HFFc6 (cell line): Measurements from ENCODE around the gene ANGPTL2. TPM values are rescaled to one million over a fixed set of nuclear protein-coding genes. Genes with fewer than 3 reads are reported as not detected.

ENCODE experiments used
- DNase-seq: peaks from one replicate; pipeline ENCODE4 v3.0.0-alpha.2; 2018
- H3K27ac Mint-ChIP-seq: 2 replicates; pipeline ENCODE4 v1.8.0; 2020; ENCODE audit warnings: mild to moderate bottlenecking, mixed read lengths
- H3K27me3 Mint-ChIP-seq: 2 replicates; pipeline ENCODE4 v1.8.0; 2021; ENCODE audit warnings: mild to moderate bottlenecking, moderate library complexity, mixed read lengths; ENCODE audit not compliant: insufficient read depth
- H3K36me3 Mint-ChIP-seq: 2 replicates; pipeline ENCODE4 v1.8.0; 2021; ENCODE audit warnings: low read depth, mixed read lengths
- H3K4me1 Mint-ChIP-seq: 2 replicates; pipeline ENCODE4 v1.8.0; 2020; ENCODE audit warnings: low read depth, mixed read lengths
- H3K4me3 Mint-ChIP-seq: 2 replicates; pipeline ENCODE4 v1.8.0; 2020; ENCODE audit warnings: mild to moderate bottlenecking, moderate library complexity, mixed read lengths
- H3K9me3 Mint-ChIP-seq: 2 replicates; pipeline ENCODE4 v1.8.0; 2020; ENCODE audit warnings: mild to moderate bottlenecking, mixed read lengths
- total RNA-seq, 6 experiments: library from RNA; stranded (reverse); fragmentation: NEBNext Ultra II Directional; extraction: Animal tissue kit (Norgen Biotek cat#: 25700); gene quantifications; 2 replicates in 1 of 6; 3 replicates in 5 of 6; pipeline ENCODE4 v1.2.3, GENCODE V29; 2021
- TF ChIP-seq, protein P1 (sequence below): fragments of 200-600 bp; sonication (generic); IDR thresholded peaks from 2 replicates; pipeline ENCODE4 v1.5.0; 2021; ENCODE audit warnings: antibody characterized with exemption, mild to moderate bottlenecking

Gene ANGPTL2
- total RNA-seq, 6 experiments from 2014 or later, result 15.0 to 20.9 (median 19.4) TPM

- Mint-ChIP-seq H3K4me1 (peaks cover 18% of the 10 kb centered on the region), H3K4me3 (no peak overlapping the region), H3K9me3 (peaks cover 6% of the 10 kb centered on the region; the same call in 1 of the 2 replicates), H3K36me3 (0 out of 2 replicates have a peak, but pooled peaks cover 5% of the 10 kb centered on the region), H3K27ac (no peak overlapping the region), H3K27me3 (peaks cover 13% of the 10 kb centered on the region)
- TF ChIP-seq, protein P1, sequence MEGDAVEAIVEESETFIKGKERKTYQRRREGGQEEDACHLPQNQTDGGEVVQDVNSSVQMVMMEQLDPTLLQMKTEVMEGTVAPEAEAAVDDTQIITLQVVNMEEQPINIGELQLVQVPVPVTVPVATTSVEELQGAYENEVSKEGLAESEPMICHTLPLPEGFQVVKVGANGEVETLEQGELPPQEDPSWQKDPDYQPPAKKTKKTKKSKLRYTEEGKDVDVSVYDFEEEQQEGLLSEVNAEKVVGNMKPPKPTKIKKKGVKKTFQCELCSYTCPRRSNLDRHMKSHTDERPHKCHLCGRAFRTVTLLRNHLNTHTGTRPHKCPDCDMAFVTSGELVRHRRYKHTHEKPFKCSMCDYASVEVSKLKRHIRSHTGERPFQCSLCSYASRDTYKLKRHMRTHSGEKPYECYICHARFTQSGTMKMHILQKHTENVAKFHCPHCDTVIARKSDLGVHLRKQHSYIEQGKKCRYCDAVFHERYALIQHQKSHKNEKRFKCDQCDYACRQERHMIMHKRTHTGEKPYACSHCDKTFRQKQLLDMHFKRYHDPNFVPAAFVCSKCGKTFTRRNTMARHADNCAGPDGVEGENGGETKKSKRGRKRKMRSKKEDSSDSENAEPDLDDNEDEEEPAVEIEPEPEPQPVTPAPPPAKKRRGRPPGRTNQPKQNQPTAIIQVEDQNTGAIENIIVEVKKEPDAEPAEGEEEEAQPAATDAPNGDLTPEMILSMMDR, result no peak
- DNase-seq, result no peak
Measured at GRCh38 chr9:127077644-127077946, 44.8 kb downstream of the ANGPTL2 start.

GRCh38 chr9:127076860-127077643 lies 45.4 kb downstream of the ANGPTL2 start:
- TF ChIP-seq, protein P1, result no peak
- H3K36me3 Mint-ChIP-seq, result peaks cover 8% of the 10 kb centered on the region; the same call in 1 of the 2 replicates
- H3K4me3 Mint-ChIP-seq, result no peak overlapping the region
- no peak overlapping the region for H3K27ac Mint-ChIP-seq
- peaks cover 13% of the 10 kb centered on the region for H3K27me3 Mint-ChIP-seq
- H3K4me1 Mint-ChIP-seq, result peaks cover 18% of the 10 kb centered on the region
- no peak for DNase-seq
- H3K9me3 Mint-ChIP-seq, result peaks cover 11% of the 10 kb centered on the region

GRCh38 chr9:127075624-127076372 lies 46.6 kb downstream of the ANGPTL2 start:
- Mint-ChIP-seq H3K36me3 (peaks cover 13% of the 10 kb centered on the region), H3K4me1 (peaks cover 18% of the 10 kb centered on the region), H3K27me3 (peaks cover 7% of the 10 kb centered on the region; the same call in 1 of the 2 replicates), H3K4me3 (no peak overlapping the region), H3K9me3 (peaks cover 22% of the 10 kb centered on the region), H3K27ac (no peak overlapping the region)
- DNase-seq, result no peak
- TF ChIP-seq, protein P1, result no peak

DNA sequence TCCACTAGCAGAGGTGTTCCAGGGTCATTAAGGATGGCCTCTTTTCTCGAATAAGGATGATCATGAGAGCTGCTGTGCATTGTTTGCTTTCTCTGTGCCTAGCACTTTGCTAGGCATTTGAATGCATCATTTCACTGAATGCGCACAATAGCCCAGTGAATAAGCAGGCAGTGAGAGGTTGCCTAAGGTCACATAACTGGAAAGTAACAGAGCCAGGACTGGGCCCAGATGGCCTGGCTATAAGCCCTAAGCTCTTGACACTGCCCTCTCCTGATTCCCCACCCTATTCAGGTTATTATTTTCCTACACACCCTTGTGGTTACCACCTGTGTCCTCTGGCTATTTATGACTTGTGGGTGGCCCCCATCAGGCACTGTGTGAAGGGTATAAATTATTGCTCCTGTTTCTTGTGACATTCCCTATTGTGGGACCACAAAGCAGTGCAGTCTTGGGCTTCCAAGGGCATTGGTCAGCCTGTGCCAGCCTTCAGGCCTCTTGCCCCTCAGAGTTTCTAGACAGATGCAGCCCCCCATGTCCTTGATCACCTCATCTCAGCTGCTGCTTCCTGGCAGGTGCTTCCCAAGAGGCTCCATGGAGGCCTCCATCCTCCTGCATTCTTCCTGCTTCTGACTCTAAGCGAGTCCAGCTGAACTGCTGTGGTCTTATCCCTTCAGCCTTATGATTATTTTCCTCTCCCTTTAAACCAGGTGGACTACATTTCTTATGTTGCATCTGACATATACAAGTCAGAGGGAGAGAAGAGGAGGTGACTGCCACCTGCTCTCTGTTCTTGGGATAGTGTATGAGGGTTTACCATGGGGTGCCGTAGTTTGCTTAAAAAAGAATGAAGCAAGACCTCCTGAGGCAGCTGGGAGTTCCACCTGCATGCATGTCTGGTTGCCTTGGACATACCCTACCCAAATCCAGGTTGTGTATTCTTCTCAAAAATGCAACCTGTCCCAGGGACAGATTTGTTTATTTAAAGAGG lies 47.6 kb downstream of the ANGPTL2 start:
- Mint-ChIP-seq H3K36me3 (peaks cover 13% of the 10 kb centered on the region), H3K4me1 (peaks cover 18% of the 10 kb centered on the region), H3K27ac (no peak overlapping the region), H3K9me3 (peaks cover 22% of the 10 kb centered on the region), H3K4me3 (no peak overlapping the region), H3K27me3 (peaks cover 7% of the 10 kb centered on the region; the same call in 1 of the 2 replicates)
- DNase-seq, result no peak
- TF ChIP-seq, protein P1, result no peak

GRCh38 chr9:127067603-127068220 lies 54.7 kb downstream of the ANGPTL2 start:
- no peak for DNase-seq
- H3K36me3 Mint-ChIP-seq, result peaks cover 8% of the 10 kb centered on the region
- peaks cover 10% of the 10 kb centered on the region for H3K4me1 Mint-ChIP-seq
- no peak overlapping the region for H3K27ac Mint-ChIP-seq
- H3K27me3 Mint-ChIP-seq, result no peaks in the 10 kb centered on the region; the same call in 1 of the 2 replicates
- H3K9me3 Mint-ChIP-seq, result peaks cover 15% of the 10 kb centered on the region
- H3K4me3 Mint-ChIP-seq, result no peak overlapping the region
- TF ChIP-seq, protein P1, result no peak
